Small intestine (tissue), 7 donors: ENCODE results near the gene DDX27. TPM values are rescaled to one million over a fixed set of nuclear protein-coding genes. Genes with fewer than 3 reads are reported as not detected.
A peak's percentile ranks its signal among the peaks of the same experiment; 100 is the strongest.

Source experiments
- DNase-seq, 2 donors: peaks; one replicate each; pipeline versions ENCODE4 v3.0.0 to v3.0.0-alpha.2; 2013
- FAIRE-seq: peaks from 2 replicates; lab custom pipeline; 2012; peaks lifted over from hg19 to GRCh38; lab: Jason Lieb, UNC
- H3K27ac ChIP-seq, 3 donors: one replicate each; pipeline ENCODE4 v1.5.1; 2013; ENCODE audit warnings: low read length in 2 of 3, mild to moderate bottlenecking in 2 of 3, control low read depth in 1 of 3, inconsistent platforms in 1 of 3, low read depth in 1 of 3, moderate library complexity in 1 of 3
- H3K27me3 ChIP-seq, 3 donors: one replicate each; pipeline ENCODE4 v1.6.1; 2013; ENCODE audit warnings: low read length in 3 of 3, inconsistent platforms in 1 of 3; ENCODE audit not compliant: control insufficient read depth in 3 of 3, insufficient read depth in 3 of 3
- H3K36me3 ChIP-seq, 3 donors: one replicate each; pipeline ENCODE4 v1.6.1; 2013; ENCODE audit warnings: low read length in 3 of 3, inconsistent platforms in 1 of 3, low read depth in 1 of 3, mild to moderate bottlenecking in 1 of 3, moderate library complexity in 1 of 3; ENCODE audit not compliant: control insufficient read depth in 3 of 3, insufficient read depth in 2 of 3
- H3K4me1 ChIP-seq, 3 donors: one replicate each; pipeline ENCODE4 v1.6.1; 2013; ENCODE audit warnings: low read length in 2 of 3, inconsistent platforms in 1 of 3, low read depth in 1 of 3, mild to moderate bottlenecking in 1 of 3, moderate library complexity in 1 of 3; ENCODE audit not compliant: control insufficient read depth in 3 of 3, insufficient read depth in 2 of 3
- H3K4me3 ChIP-seq, 3 donors: one replicate each; pipeline ENCODE4 v1.5.1; 2013; ENCODE audit warnings: low read length in 3 of 3, control low read depth in 1 of 3, inconsistent platforms in 1 of 3, low read depth in 1 of 3, mild to moderate bottlenecking in 1 of 3, moderate library complexity in 1 of 3
- H3K9me3 ChIP-seq, 2 donors: one replicate each; pipeline ENCODE4 v1.6.1; 2013; ENCODE audit warnings: low read depth in 1 of 2, low read length in 1 of 2; ENCODE audit not compliant: control insufficient read depth in 2 of 2, insufficient read depth in 1 of 2
- WGBS, 3 donors: extraction: QIAGEN DNeasy Blood & Tissue Kit; methylation state at CpG; one replicate each; pipeline ENCODE4 v1.1.7; 2013; 5-methylcytosine and 5-hydroxymethylcytosine counted together
- polyA plus RNA-seq, 4 donors: library from polyadenylated mRNA; stranded (reverse) in 3 of 4; unstranded in 1 of 4; fragments of 200-250 nt in 3 of 4; fragments of 120-200 nt in 1 of 4; gene quantifications; one replicate each; pipeline versions ENCODE4 v1.2.1 to v1.2.3, GENCODE V29; 2013
- donor health status: healthy with polysubstance abuse.
- donor health status: control.
- donor health status: control.
- donor health status: Bipolar disorder and iron deficiency.
- donor health status: healthy.

Gene DDX27
- polyA plus RNA-seq, 4 donors, result 32.0 to 48.9 (median 34.9) TPM

DNA sequence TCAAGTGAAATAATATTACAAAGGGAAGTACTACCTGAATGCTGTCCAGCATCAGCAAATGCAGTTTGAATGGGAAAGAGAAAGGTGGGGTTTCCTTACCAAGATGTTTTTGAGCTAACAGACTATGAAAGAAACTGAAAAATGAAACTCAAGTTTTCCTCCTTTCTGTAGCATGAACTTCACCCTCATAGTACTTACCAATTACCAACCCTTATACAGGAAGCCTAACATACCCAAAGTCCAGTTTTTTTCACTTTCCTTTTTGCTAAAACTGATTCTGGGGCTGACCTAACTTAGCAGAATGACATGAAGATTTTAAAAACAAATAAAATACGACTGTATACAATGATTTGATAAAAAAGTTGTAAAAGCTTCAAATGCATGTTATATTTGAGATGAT is 53.4 kb downstream of the DDX27 start:
- H3K27ac ChIP-seq, result peak overlapping the region in 1 of 3 donors; percentile 39
- no peak overlapping the region for H3K4me3 ChIP-seq
- peaks cover 13 to 42% (median 18%) of the 10 kb centered on the region in 3 donors for H3K36me3 ChIP-seq
- H3K27me3 ChIP-seq, result no peaks in the 10 kb centered on the region
- 9 to 41% (median 9%) methylated on average over 1 of the region's 1 CpG for WGBS, 3 donors
- DNase-seq (peak; percentile 49 to 51), FAIRE-seq (no peak)
- peaks cover 0 to 5% of the 10 kb centered on the region in 2 donors for H3K9me3 ChIP-seq
- peaks cover 3 to 26% (median 14%) of the 10 kb centered on the region in 3 donors for H3K4me1 ChIP-seq

DNA sequence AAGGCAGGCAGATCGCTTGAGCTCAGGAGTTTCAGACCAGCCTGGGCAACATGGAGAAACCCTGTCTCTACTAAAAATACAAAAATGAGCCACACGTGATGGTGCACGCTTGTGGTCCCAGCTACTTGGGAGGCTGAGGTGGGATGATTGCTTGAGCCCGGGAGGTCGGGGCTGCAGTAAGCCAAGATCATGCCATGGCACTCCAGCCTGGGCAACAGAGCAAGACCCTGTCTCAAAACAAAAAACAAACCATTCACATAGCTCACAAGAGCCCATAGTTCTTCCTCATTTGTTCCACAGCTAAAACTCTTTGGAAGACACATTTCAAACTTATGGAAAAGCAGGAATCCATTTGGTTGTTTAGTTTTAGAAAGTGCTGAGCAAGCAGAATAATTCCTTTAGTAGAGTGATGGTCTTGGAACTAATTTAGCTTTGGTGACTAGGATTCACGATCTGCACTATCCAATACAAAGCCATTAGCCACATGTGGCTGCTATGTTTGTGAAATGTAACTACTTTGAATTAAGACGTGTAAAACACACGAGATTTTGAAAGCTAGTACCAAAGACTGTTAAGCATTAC is 54.6 kb downstream of the DDX27 start:
- no peaks in the 10 kb centered on the region for H3K27me3 ChIP-seq
- peaks cover 3 to 26% (median 14%) of the 10 kb centered on the region in 3 donors for H3K4me1 ChIP-seq
- no peak overlapping the region for H3K27ac ChIP-seq
- no peak overlapping the region for H3K4me3 ChIP-seq
- H3K9me3 ChIP-seq, result peaks cover 0 to 5% of the 10 kb centered on the region in 2 donors
- WGBS, 3 donors, result 88 to 97% (median 90%) methylated on average over 8 of the region's 8 CpGs
- FAIRE-seq, result no peak
- peaks cover 11 to 43% (median 18%) of the 10 kb centered on the region in 3 donors for H3K36me3 ChIP-seq
- no peak for DNase-seq

DNA sequence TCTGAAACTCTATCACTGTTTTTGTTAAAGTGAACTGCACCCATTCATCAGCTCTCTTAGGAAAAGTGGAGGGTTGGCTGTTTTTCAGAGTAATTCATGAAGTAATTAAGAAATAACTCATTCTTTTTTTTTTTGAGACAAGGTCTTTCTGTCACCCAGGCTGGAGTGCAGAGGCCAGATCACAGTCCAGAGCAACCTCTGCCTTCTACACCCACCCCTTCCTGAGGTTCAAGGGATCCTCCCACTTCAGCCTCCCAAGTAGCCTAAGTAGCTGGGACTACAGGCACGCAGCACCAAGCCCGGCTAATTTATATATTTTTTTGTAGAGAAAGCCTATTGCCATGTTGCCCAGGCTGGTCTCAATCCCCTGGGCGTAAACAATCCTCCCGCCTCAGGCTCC is 56.0 kb downstream of the DDX27 start:
- H3K27me3 ChIP-seq, result no peaks in the 10 kb centered on the region
- peaks cover 0 to 4% of the 10 kb centered on the region in 2 donors for H3K9me3 ChIP-seq
- peaks cover 9 to 43% (median 22%) of the 10 kb centered on the region in 3 donors for H3K36me3 ChIP-seq
- 78 to 94% (median 85%) methylated on average over 4 of the region's 4 CpGs for WGBS, 3 donors
- peak overlapping the region in 1 of 3 donors; percentile 55 for H3K27ac ChIP-seq
- DNase-seq (no peak), FAIRE-seq (no peak)
- H3K4me3 ChIP-seq, result no peak overlapping the region
- peaks cover 0 to 24% (median 20%) of the 10 kb centered on the region in 3 donors for H3K4me1 ChIP-seq

DNA sequence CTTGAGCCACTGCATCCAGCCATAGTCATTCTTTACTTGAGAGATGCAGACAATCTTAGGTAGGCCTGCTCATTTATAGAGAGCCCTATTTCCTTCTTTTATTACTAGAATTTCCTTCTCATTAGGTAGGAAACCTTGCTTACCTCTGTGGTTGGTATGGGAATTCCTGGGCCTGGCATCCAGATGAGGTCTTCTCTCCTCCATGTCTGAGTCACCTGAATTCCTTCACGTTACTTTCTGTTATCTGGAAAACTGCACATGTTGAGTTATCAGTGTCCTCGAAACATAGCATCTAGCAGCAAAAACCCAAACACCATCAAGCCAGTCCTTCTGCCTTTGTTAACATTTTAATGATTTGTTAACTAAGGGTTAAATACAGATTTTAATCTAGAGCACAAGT is 56.4 kb downstream of the DDX27 start:
- no peaks in the 10 kb centered on the region for H3K27me3 ChIP-seq
- peak overlapping the region in 2 of 3 donors; percentile 55 to 92 for H3K27ac ChIP-seq
- peaks cover 0 to 8% of the 10 kb centered on the region in 2 donors for H3K9me3 ChIP-seq
- 33 to 50% (median 44%) methylated on average over 2 of the region's 2 CpGs for WGBS, 3 donors
- FAIRE-seq (no peak), DNase-seq (no peak)
- peaks cover 0 to 28% (median 16%) of the 10 kb centered on the region in 3 donors for H3K4me1 ChIP-seq
- H3K4me3 ChIP-seq, result no peak overlapping the region
- H3K36me3 ChIP-seq, result peaks cover 10 to 44% (median 24%) of the 10 kb centered on the region in 3 donors

DNA sequence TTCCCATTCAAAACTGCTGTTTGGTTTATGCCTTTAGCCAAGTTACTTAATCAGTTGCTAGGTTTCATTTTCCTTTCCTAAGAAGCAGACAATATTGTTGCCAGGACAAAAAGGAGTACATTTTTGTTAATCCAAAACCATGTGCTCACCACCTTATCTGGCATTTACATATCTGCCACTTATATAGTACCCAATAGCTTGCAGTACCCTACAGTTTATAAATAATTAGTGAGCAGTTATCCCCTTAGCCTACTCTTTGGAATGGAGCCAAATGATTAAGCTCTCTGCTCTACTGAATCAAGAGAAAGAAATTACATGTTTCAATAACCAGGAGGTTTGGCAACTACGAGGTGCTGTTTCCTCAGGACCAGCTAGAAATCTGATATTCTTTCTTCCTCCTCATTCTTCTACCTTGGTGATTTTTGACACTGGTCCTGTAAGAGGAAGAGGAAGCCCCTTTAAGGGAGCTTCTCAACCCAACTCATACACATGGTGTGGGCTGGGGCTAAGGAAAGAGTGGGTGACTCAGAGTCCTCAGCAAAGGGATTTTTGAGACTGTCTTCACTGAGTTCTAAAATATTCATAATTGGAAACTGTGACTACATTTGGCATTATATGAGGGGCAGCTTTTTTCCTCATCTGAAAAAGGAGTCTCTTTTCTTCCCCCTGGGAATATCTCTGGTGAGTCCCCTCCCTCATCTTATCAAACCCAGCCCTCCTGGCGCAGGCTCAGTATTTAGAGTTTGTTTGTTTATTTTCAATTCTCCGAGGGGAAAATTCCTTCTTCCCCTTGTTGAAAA is 57.1 kb downstream of the DDX27 start:
- Histone ChIP-seq H3K27ac (peak overlapping the region; percentile 92 to 97 (median 94)), H3K4me1 (peaks cover 0 to 30% (median 16%) of the 10 kb centered on the region in 3 donors), H3K9me3 (peaks cover 1 to 15% of the 10 kb centered on the region in 2 donors), H3K36me3 (peaks cover 16 to 43% (median 25%) of the 10 kb centered on the region in 3 donors), H3K4me3 (peak overlapping the region; percentile 85 to 95 (median 94)), H3K27me3 (no peaks in the 10 kb centered on the region)
- FAIRE-seq, result no peak
- WGBS, 3 donors, result 1 to 4% (median 1%) methylated on average over 3 of the region's 3 CpGs
- DNase-seq, result peak; percentile 58 to 63

DNA sequence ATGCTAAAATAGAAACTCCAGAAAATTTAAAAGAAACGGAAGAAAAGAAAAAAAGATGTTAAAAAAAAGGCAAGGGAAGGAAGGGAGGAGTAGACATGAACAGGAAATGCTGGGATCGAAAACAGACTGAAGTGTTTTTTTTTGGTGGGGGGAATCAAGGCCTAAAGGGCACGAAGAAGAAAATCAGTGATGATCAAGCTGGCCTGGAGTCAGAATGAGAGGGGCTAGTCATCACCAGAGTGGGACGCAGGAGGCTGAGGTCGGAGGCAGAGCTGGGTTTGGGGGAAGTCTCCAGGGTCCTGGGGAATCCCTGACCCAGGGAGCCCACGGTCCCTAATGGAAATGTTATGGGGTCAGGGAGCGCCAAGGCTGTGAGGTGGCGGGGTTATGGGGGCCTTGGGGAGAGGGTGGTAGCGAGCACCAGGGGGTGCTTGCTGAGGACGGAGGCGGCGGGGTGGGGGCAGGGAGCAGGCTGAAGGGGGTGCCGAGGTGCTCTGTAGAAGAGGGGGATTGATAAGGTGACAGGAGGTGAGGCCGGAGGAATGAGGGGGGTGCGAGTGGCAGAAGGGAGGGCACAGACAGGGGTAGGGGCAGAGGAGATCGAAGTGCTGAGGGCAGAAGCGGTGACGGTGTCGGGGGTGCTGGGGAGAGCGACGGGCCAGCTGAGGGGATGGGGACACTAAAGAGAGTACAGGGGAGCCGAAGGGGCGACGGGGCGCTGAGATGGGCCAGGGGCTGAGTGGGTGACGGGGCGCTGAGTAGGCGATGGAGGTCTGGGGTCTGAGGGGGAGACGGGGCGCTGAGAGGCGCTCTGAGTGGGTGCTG is 58.0 kb downstream of the DDX27 start:
- H3K36me3 ChIP-seq, result peaks cover 18 to 43% (median 29%) of the 10 kb centered on the region in 3 donors
- peak in 1 of 2 donors; percentile 49 for DNase-seq
- FAIRE-seq, result no peak
- H3K27ac ChIP-seq, result peak overlapping the region; percentile 92 to 97 (median 94)
- H3K9me3 ChIP-seq, result peaks cover 1 to 23% of the 10 kb centered on the region in 2 donors
- peak overlapping the region; percentile 85 to 95 (median 94) for H3K4me3 ChIP-seq
- H3K4me1 ChIP-seq, result peaks cover 0 to 30% (median 16%) of the 10 kb centered on the region in 3 donors
- 1 to 2% (median 1%) methylated on average over 26 to 31 of the region's 31 CpGs for WGBS, 3 donors
- H3K27me3 ChIP-seq, result no peaks in the 10 kb centered on the region

DNA sequence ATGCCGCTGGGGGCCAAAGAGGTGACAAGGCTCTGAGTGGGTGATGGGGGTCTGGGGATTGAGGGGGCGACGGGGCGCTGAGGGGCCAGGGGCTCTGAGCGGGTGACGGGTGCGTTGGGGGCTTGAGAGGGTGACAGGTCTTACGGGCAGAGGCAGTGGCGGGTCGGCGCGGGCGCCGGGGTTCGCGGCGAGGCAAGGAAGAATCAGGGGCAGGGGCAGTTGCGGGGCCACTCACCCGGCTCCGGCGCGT is 58.5 kb downstream of the DDX27 start:
- peaks cover 23 to 47% (median 34%) of the 10 kb centered on the region in 3 donors for H3K36me3 ChIP-seq
- WGBS, 3 donors, result 0 to 1% (median 1%) methylated on average over 13 to 22 of the region's 22 CpGs
- peaks cover 0 to 26% (median 16%) of the 10 kb centered on the region in 3 donors for H3K4me1 ChIP-seq

More for the DNA sequence above, 58.5 kb downstream of the DDX27 start:
- DNase-seq (no peak), FAIRE-seq (no peak)
- Histone ChIP-seq H3K9me3 (peaks cover 1 to 29% of the 10 kb centered on the region in 2 donors), H3K27ac (peak overlapping the region; percentile 92 to 97 (median 94)), H3K4me3 (peak overlapping the region; percentile 85 to 95 (median 94)), H3K27me3 (no peaks in the 10 kb centered on the region)
